GM20000 (cell line): ENCODE results near the gene SLFN13.
"Not testable (repeated sequence)": the region's sequence is repeated elsewhere in the genome, so short reads cannot be mapped to it uniquely, and the experiment has no call there.

Experiments
- DNase-seq: peaks from one replicate; pipeline ENCODE4 v3.0.0; 2012; ENCODE audit warnings: low spot score
- TF ChIP-seq, protein P1 (sequence below): IDR thresholded peaks from 2 replicates; pipeline ENCODE4 v1.5.1; 2012; ENCODE audit warnings: mild to moderate bottlenecking, control low read depth; ENCODE audit errors: extremely low read depth, missing control alignments

Gene SLFN13

DNA sequence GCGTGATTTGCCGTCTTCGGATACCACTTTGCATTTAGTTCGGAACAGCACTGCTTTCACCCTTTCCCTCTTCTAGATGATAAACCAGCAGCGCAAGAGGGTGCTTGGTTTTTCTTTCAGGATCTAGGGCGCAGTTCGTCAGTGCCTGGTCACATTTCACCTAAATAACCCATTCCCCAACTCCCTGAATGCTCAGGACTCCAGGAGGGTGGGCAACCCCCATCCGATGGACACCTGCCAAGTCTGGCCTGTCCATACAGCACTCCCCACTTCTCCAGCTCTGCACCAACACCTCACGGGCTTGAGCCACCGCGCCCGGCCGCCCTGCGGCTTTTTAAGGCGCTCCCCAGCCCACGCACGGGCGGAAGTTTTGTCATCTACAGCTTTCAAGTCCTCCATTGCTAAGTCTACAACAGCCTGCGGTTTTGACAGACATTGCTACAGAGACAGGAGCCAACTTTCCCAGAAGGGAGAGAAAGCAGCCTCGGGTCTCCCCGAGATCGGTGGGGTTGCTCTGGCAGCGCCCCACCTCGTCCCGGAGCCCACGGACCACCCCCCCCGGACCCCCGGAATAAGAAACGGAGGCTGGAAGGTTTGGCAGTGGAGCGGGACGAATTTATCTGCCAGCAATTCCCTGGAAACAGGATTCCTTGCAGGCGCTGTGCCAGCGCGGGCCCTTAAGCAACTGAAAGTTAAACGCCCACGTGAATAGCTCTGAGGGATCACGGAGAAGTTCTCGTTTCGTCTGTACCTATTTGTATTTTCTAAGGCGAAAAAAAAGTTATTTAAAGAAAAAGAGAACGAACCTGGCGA lies 38.6 kb upstream of the SLFN13 start:
- DNase-seq = peak; percentile 84
- TF ChIP-seq, protein P1, sequence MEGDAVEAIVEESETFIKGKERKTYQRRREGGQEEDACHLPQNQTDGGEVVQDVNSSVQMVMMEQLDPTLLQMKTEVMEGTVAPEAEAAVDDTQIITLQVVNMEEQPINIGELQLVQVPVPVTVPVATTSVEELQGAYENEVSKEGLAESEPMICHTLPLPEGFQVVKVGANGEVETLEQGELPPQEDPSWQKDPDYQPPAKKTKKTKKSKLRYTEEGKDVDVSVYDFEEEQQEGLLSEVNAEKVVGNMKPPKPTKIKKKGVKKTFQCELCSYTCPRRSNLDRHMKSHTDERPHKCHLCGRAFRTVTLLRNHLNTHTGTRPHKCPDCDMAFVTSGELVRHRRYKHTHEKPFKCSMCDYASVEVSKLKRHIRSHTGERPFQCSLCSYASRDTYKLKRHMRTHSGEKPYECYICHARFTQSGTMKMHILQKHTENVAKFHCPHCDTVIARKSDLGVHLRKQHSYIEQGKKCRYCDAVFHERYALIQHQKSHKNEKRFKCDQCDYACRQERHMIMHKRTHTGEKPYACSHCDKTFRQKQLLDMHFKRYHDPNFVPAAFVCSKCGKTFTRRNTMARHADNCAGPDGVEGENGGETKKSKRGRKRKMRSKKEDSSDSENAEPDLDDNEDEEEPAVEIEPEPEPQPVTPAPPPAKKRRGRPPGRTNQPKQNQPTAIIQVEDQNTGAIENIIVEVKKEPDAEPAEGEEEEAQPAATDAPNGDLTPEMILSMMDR = no peak

DNA sequence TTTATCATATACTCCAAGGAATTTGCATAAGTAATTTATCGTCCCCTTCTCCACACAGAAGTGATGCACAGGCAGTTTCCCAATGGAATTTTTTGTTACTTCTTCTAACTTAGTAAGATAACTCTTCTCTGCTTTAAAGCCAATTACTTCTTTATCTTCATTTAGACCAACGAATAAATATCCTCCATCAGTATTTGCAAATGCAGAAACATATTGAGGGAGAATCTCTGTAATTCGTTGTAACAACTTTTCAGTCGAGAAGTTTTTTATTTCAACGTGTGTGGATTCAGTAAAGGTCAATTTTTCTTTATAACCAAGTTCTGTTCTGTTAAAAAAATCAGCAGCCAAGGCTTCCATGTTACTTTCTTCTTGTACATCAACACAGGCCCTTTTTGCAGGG lies 30.7 kb upstream of the SLFN13 start:
- TF ChIP-seq, protein P1 = no peak
- DNase-seq = no peak

DNA sequence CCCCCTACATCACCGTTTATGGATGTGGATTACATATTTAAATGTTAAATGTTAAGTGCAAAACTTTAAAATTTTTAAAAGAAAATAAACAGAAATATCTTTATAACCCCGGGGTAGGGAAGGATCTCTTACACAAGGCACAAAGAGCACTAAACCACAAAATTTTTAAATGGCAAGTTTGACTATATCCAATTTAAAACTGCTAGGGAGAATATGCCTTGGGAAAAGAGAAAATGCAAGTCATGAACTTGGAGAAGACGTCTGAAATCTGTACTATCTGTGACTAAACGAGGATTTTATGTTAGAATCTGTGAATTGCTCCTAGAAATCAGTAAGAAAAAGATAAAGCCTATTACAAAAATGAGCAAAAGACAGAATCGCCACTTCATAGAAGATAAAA lies 28.7 kb upstream of the SLFN13 start:
- TF ChIP-seq, protein P1 = no peak
- no peak for DNase-seq

DNA sequence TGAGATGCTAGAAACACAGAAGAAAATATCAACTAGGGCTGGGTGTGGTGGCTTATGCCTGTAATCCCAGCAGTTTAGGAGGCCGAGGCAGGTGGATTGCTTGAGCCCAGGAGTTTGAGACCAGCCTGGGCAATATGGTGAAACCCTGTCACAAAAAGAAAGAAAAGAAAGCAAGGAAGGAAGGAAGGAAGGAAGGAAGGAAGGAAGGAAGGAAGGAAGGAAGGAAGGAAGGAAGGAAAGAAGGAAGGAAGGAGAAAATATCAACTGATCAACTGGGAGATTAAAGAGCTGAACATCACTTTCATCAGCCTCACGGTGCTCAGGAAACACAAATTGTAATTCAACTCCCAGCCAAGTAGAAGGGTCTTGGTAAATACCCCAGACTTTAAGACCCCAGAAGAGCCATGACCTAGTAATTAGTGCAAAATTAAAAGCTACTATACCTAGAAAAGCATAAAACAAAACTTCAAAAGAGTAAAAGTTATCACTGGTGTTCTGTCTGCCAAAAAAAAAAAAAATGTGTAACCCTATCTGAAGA lies 27.8 kb upstream of the SLFN13 start:
- TF ChIP-seq, protein P1 = no peak
- DNase-seq = no peak

DNA sequence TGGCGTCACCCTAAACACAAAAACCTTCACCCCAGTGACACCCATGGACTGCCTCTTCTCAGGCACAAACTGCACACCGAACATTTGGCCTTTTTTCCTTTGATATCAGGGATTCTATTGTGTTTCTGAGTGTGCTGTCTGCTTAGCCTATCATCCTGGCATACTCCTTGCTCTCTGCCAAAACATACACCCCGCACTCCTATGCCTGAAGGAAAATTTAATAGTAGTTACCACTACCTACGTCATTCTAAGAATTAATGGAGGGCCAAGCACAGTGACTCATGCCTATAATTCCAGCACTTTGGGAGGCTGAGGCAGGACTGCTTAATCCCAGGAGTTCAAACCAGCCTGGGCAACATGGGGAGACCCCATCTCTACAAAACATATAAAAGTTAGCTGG lies 19.9 kb upstream of the SLFN13 start:
- no peak for DNase-seq
- TF ChIP-seq, protein P1 = no peak

DNA sequence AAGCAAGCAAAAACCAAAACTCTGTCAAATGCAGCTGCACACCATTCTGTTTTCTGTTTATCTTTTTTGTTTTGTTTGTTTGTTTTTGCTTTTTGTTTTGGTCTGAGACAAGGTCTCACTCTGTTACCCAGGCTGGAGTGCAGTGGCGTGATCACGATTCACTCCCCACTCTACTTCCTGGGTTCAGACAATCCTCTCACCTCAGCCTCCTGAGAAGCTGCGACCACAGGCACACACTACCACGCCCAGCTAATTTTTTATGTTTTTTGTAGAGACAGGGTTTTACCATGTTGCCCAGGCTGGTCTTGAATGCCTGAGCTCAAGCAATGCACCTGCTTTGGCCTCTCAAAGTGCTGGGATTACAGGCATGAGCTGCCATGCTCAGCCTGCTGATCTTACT lies 19.3 kb upstream of the SLFN13 start:
- no peak for DNase-seq
- TF ChIP-seq, protein P1 = no peak

DNA sequence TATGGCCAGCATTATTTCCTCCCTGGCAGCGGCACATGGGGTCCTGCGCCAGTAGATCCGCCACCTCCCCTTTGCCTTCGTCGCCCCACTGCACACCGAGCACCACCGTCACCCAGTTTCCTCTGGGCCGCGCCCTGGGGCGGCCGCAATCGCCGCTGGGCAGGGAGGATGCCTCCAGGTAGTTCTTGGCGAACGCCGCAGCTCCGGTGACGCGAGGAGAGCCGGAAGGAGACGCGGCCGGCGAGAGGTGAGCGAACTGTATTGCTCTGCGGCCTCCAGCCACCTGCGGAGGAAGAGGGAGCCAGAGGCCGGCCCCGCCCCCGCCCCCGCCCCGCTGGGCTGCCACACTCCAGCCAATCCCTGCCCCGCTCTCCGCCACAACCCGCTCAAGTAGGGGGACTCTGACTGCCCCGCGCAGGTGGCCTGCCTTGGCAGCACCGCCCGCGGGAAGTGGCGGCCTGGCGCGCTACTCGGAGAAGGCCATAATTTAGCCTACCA lies 11.8 kb upstream of the SLFN13 start:
- DNase-seq = peak; percentile 84
- TF ChIP-seq, protein P1 = no peak

DNA sequence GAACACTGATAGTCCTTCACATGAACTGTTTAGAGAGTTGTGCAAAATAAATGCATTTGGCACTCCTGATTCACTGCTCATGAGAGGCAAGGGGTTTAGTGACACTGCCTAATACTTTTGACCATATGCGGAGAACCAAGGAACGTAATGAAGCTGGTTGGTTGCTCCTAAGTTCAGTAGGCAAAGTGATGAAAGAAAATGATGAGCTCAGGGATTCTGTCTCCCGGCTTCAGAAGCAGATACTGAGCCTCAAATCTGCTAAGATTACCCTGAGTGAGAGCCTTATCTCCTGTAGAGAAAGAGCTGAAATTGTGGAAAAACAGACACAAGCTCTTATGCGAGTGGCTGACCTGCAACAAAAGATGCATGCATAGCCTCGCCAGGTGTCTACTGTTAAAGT lies 5.5 kb upstream of the SLFN13 start:
- DNase-seq = not testable (repeated sequence)
